Kasumi-1 (cell line): ENCODE data around the gene ITPR2.
"Not testable (repeated sequence)": the region's sequence is repeated elsewhere in the genome, so short reads cannot be mapped to it uniquely, and the experiment has no call there.

Source experiments
- DNase-seq, 2 experiments: peaks; one replicate each; lab custom pipeline; 2025; lab: John Stamatoyannopoulos, UW

The ITPR2 gene

GRCh38 chr12:26832822-26833742, at the start of gene ITPR2:
Gene ITPR2 (minus strand): TSS chr12:26833194. CDS start chr12:26832781, 413 bp downstream.
- peak; percentile 84 to 87 for DNase-seq

- no peak for DNase-seq
These were observed 47.6 kb upstream of the ITPR2 start for GRCh38 chr12:26880625-26881024.

- DNase-seq: peak in 1 of 2 experiments; percentile 4
These were observed 45.7 kb upstream of the ITPR2 start for GRCh38 chr12:26878661-26879119.

DNA sequence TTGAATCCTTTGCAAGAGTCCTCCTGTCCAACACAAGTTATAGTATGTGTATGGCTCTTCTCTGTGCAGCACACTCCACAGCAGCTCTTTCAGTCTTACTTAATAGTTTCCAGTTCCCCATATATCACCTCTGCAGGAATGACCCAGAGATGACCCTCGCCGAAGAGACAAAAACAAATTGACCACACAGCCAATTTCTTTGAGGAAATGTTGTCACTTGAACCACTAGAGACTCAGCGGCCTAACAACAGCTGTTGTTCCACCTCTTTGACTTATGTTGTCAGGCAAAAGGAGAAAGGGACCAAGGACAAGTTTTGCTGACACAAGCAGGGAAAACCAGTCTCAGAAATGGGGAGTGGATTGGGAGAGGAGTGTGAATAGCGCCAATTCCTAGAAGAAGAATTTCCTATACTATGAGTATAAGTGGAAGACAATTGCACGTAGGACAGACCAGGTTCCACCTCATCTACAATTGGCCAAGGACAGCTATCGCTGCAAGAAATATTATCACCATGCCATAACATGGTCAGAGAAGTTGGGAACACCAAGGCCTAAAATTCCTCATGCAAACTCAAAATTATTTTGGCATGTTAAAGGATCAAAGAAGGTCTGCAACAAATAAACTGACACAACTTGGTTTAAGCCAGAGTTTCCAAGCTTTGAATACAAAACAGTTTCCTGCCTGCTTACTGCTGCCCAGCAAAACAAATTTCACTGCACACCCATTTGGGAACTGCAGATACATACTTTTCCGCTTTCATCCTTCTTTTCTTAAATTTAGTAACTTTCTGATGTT, 41.7 kb upstream of the ITPR2 start:
- no peak for DNase-seq

- DNase-seq: no peak
These were observed 39.6 kb upstream of the ITPR2 start for GRCh38 chr12:26872625-26873024.

GRCh38 chr12:26871985-26872384, 39.0 kb upstream of the ITPR2 start:
- no peak for DNase-seq

- DNase-seq: peak; percentile 63 to 66
These were observed 37.8 kb upstream of the ITPR2 start for GRCh38 chr12:26870491-26871419.

- DNase-seq: peak in 1 of 2 experiments; percentile 20
These were observed 37.0 kb upstream of the ITPR2 start for GRCh38 chr12:26869908-26870459.

DNA sequence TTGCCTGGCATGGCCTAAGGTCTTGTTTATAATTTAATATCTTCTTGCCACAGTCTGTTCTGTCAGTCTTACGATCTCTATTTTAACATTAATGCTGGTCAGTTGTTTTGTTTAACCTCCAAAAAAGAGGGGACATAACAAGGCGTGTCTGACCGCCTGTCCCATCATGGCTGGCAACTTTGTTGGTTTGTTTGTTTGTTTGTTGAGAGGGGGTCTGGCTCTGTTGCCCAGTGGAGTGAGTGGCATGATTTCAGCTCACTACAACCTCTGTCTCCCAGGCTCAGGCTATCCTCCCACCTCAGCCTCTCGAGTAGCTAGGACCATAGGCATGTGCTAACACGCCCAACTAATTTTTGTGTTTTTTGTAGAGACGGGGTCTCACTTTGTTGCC, 36.1 kb upstream of the ITPR2 start:
- no peak for DNase-seq

GRCh38 chr12:26868447-26869103, 35.6 kb upstream of the ITPR2 start:
- no peak for DNase-seq

GRCh38 chr12:26867080-26867479, 34.1 kb upstream of the ITPR2 start:
- DNase-seq: peak; percentile 73 to 80

DNA sequence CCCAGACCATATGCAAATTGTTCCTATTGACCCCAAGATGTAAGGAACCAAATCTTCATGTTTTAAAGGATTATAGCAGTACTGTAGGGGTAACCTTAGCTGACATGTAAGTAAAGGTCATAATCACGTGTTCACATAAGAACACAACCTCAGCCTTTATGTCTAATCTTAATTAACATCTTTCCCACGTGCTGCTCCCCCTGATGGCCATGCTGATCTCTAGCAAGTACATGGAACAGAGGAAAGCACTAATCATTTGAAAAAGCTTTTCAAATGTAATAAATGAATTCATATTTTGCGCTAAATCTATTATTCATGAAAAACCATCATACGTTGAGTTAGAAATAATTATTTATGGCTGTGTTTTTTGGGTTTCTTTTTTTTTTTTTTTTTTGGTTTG, 30.5 kb upstream of the ITPR2 start:
- peak; percentile 57 to 61 for DNase-seq

GRCh38 chr12:26862787-26863186, 29.8 kb upstream of the ITPR2 start:
- not testable (repeated sequence) for DNase-seq

- no peak for DNase-seq
These were observed 28.7 kb upstream of the ITPR2 start for GRCh38 chr12:26861690-26862089.

DNA sequence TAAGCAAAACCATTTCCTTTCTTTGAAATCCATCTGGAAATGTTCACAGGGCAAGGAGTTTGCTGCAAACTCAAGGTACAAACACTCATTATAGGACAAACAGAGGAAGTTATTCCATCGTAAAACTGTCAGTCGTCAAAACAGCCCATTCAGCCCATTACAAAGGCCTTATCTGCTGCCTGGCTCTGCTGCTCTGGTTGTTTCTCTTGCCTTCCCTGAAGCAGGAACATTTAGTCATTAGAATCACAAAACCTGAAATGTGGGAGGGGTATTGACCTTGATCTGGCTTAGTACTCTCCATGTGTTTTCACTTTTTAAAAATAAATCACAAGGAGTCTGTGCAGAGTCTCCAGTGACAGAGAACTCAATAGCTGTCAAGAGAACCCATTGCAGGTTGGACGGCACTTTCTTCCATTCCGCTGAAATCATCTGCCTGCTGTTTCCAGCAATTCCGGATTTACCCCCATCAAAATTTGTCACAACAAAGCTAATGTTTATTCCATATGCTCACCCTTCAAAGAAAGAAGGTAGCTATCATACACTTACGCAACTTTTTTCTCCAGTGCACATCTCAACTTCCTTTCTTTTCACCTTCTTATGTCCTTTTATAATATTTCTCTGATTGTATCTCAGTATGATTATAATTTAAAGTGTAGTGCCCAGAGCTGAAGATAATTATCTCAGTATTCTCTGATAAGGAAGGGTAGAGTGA, 24.6 kb upstream of the ITPR2 start:
- DNase-seq: no peak

GRCh38 chr12:26855337-26855736, 22.3 kb upstream of the ITPR2 start:
- DNase-seq: no peak

DNA sequence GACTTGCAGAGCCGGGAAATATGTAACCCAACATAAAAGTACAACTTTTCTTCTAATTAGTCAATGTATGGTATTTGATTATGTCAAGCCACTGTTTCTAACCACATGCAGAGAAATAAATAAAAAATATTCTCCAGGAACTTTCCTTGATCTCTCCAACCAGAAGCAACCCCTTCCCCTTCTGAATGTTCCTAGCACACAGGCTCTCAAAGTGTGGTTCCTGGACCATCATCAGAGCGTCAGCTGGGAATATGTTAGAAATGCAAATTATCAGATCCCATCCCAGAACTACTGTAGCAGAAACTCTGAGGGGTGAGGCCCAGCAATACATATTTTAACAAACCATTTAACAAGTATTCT, 21.0 kb upstream of the ITPR2 start:
- no peak for DNase-seq

DNA sequence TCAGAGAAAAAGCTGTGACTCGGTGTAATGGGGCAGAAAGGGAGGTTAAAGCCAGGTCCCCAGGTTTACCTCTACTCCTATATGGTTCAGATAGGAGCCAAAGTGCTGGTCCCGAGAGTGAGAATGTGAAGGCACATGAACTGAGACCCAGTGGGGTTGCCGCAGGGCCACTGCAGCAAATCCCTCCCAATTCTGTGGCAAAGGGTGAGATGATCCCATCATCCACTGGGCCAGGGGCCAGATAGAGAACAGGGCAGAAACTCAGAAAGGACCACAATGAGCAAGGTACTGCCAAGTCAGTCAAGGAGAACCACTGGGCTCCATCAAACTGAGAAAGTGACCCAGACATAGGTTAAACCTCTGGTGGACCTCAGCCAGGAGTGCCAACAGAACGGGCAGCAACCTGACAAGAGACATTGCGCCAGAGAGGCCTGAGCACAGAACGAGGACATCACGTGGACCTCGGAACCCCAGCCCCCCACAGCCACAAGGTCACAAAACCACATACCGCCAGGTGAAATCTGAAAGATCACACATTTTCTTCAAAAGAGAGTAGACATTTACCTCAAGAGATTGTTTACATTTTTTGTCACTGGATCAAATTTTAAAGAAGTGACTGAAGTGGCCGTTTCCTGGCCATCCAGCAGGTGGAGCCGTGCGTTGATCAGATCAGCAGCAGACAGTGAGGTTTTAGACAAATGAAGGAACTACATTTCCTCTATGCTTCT, 20.5 kb upstream of the ITPR2 start:
- peak; percentile 87 to 90 for DNase-seq

- no peak for DNase-seq
These were observed 18.2 kb upstream of the ITPR2 start for GRCh38 chr12:26851031-26851809.
